Right lobe of liver (tissue), 6 donors: Measurements from ENCODE around the gene CLEC6A. TPM values are rescaled to one million over a fixed set of nuclear protein-coding genes. Genes with fewer than 3 reads are reported as not detected.

Experiments
- ATAC-seq, 4 donors: fragments of 200-7000 bp; cut with Tn5 transposase; one replicate each; pipeline ENCODE4 v1.9.1; 2020; ENCODE audit warnings: mild to moderate bottlenecking in 4 of 4, moderate library complexity in 4 of 4
- DNase-seq, 3 donors: peaks; one replicate each; pipeline ENCODE4 v3.0.0-alpha.2; 2020
- H3K27ac ChIP-seq, 3 donors: fragments of 200-600 bp; one replicate each; pipeline ENCODE4 v1.8.0; 2022
- H3K27me3 ChIP-seq, 2 donors: fragments of 200-600 bp; one replicate each; pipeline ENCODE4 v1.8.0; 2022
- H3K36me3 ChIP-seq, 4 donors: fragments of 200-600 bp; sonication (generic) in 1 of 4; one replicate each; pipeline versions ENCODE4 v1.5.1 to v1.8.0; 2017 to 2022; ENCODE audit warnings: control low read depth in 1 of 4
- H3K4me1 ChIP-seq, 4 donors: fragments of 200-600 bp; sonication (generic) in 1 of 4; one replicate each; pipeline versions ENCODE4 v1.5.1 to v1.8.0; 2017 to 2022; ENCODE audit warnings: control low read depth in 1 of 4
- H3K4me3 ChIP-seq, 3 donors: fragments of 200-600 bp; one replicate each; pipeline ENCODE4 v1.8.0; 2022
- H3K9me3 ChIP-seq, 4 donors: fragments of 200-600 bp; sonication (generic) in 1 of 4; one replicate each; pipeline versions ENCODE4 v1.5.1 to v1.8.0; 2017 to 2022; ENCODE audit warnings: control low read depth in 1 of 4
- POLR2A ChIP-seq: fragments of 450-650 bp; IDR thresholded peaks from one replicate; pipeline ENCODE4 v1.6.1; 2017; ENCODE audit warnings: antibody characterized with exemption, mild to moderate bottlenecking
- WGBS: methylation state at CpG from one replicate; pipeline ENCODE4 v1.1.6; 2018; ENCODE audit warnings: low coverage, low lambda C conversion rate; ENCODE audit not compliant: insufficient coverage; ENCODE audit errors: missing lambda C conversion rate; 5-methylcytosine and 5-hydroxymethylcytosine counted together
- intact Hi-C, 2 donors: fragments of 100-400 bp; cut with DNase I; formaldehyde crosslinking; loops; one replicate each; pipeline versions ENCODE4 v1.11.2 to v1.14.1; 2022
- total RNA-seq, 6 experiments: library from RNA; depleted of rRNA in 2 of 6; stranded (reverse); fragments of >200 nt in 2 of 6; fragmentation: NEBNext Ultra II Directional in 3 of 6; extraction: Animal tissue kit (Norgen Biotek cat#: 25700) in 3 of 6; gene quantifications; one replicate each; pipeline versions ENCODE4 v1.1.0 to v1.2.4, GENCODE V29; 2016 to 2023
- TF ChIP-seq, protein P1 (sequence below), 4 donors: fragments of 200-600 bp in 3 of 4; fragments of 450-650 bp in 1 of 4; IDR thresholded peaks; one replicate each; pipeline versions ENCODE4 v1.5.1 to v1.8.0; 2016 to 2022; ENCODE audit warnings: antibody characterized with exemption in 4 of 4, mild to moderate bottlenecking in 2 of 4
- donor health status: DM: no; HTN: yes; CAD: no.
- donor health status: DM: no; HTN: no; CAD: no.
- donor health status: DM: no; HTN: no; CAD: no.
- donor health status: DM: no; HTN: yes; CAD: no.
- donor health status: DM: no; HTN: yes; CAD: no.

CLEC6A gene
- total RNA-seq, 6 experiments from 2014 or later = not detected

DNA sequence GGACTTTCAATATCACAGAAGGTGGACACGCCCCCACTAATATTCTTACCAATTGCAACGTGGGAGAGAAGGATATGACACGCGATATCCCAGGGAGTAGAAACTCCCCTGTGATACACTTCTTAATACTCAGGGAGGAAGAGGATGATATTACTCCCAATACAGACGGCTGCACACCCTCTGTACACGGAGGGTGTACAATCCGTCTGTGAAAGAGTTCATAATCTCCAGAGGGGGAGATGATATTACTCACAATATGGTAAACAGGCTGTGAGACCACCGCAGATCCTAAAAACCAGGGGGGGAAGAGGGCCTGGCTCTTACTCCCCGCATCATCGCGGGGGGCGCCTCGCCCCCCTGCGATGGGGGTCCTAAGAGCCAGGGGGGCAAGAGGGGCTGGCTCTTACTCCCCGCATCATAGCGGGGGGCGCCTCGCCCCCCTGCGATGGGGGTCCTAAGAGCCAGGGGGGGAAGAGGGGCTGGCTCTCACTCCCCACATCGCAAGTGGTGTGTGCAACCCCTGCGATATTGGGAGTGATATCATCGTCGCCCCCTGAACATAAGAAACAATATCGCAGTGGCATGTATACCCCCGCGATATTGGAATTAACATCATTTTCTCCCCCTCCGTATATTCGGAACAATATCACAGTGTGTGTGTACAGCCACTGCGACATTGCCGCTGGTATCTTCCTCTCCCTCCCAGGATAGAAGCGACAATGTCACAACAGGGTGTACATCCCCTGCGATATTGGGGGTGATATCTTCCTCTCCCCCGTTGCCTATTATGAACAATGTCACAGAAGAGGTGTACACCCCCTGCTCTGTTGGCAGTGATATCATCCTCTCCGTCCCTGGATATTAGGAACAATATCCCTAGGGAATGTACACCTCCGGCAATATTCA, 8.9 kb upstream of the CLEC6A start:
- 73% methylated on average over 22 of the region's 35 CpGs for WGBS
- intact Hi-C loops = no loop called here
- no peak for TF ChIP-seq POLR2A
- TF ChIP-seq, protein P1, sequence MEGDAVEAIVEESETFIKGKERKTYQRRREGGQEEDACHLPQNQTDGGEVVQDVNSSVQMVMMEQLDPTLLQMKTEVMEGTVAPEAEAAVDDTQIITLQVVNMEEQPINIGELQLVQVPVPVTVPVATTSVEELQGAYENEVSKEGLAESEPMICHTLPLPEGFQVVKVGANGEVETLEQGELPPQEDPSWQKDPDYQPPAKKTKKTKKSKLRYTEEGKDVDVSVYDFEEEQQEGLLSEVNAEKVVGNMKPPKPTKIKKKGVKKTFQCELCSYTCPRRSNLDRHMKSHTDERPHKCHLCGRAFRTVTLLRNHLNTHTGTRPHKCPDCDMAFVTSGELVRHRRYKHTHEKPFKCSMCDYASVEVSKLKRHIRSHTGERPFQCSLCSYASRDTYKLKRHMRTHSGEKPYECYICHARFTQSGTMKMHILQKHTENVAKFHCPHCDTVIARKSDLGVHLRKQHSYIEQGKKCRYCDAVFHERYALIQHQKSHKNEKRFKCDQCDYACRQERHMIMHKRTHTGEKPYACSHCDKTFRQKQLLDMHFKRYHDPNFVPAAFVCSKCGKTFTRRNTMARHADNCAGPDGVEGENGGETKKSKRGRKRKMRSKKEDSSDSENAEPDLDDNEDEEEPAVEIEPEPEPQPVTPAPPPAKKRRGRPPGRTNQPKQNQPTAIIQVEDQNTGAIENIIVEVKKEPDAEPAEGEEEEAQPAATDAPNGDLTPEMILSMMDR (IDR thresholded peaks at IDR 0.05) = no peak
- no peak for DNase-seq
- Histone ChIP-seq H3K4me3 (no peak overlapping the region), H3K27ac (no peak overlapping the region), H3K9me3 (no peaks in the 10 kb centered on the region), H3K4me1 (no peaks in the 10 kb centered on the region), H3K36me3 (no peaks in the 10 kb centered on the region), H3K27me3 (no peaks in the 10 kb centered on the region)
- no peak for ATAC-seq

DNA sequence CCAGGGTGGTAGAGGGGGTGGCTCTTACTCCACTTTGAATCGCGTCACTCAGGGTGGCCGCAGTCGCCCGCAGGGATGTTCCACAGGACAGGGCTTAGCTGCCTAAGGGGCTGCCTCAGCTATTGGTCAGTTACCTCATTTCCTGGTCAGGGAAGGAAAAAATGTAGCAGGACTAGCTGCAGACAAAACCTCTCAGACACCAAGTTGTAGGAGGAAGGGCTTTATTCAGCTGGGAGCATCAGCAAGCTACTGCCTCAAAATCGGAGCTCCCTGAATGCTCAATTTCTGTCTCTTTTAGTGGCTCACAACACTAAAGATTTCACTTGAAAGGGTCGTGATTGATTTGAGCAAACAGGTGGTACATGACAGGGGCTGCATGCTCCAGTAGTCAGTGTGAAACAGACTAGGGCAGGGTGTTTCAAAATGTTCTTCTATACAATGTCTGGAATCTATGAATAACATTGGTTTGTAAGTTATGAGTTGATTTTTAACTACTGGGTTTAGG, 6.4 kb upstream of the CLEC6A start:
- H3K9me3 ChIP-seq = no peaks in the 10 kb centered on the region
- no peak overlapping the region for H3K4me3 ChIP-seq
- no peak for DNase-seq
- H3K36me3 ChIP-seq = no peaks in the 10 kb centered on the region
- no peaks in the 10 kb centered on the region for H3K4me1 ChIP-seq
- TF ChIP-seq POLR2A = no peak
- TF ChIP-seq, protein P1 (IDR thresholded peaks at IDR 0.05) = no peak
- 92% methylated on average over 2 of the region's 7 CpGs for WGBS
- no peak for ATAC-seq
- intact Hi-C loops = no loop called here
- H3K27me3 ChIP-seq = no peaks in the 10 kb centered on the region
- H3K27ac ChIP-seq = no peak overlapping the region

DNA sequence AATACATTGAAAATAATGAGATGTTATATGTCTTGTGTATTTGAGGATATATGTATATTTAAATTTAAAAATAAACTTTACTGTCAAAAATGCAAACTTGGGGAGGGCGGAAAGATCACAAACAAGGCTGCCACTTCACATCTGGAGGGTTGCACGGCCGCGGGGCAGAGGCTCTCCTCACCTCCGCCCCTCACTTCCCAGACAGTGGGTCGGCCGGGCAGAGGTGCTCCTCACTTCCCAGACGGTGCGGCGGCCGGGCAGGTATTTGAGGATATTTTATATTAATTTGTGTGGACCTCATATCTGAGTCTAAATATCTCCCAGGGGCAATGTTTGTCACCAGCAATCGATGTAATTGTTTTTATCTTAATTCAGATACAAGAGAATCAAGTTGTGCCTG, 3.7 kb upstream of the CLEC6A start:
- no peaks in the 10 kb centered on the region for H3K4me1 ChIP-seq
- no peak for TF ChIP-seq POLR2A
- TF ChIP-seq, protein P1 (IDR thresholded peaks at IDR 0.05) = no peak
- no peak overlapping the region for H3K4me3 ChIP-seq
- intact Hi-C loops = no loop called here
- WGBS = 68% methylated on average over 10 of the region's 12 CpGs
- no peaks in the 10 kb centered on the region for H3K9me3 ChIP-seq
- H3K27ac ChIP-seq = no peak overlapping the region
- DNase-seq = no peak
- no peak for ATAC-seq
- H3K36me3 ChIP-seq = no peaks in the 10 kb centered on the region
- H3K27me3 ChIP-seq = no peaks in the 10 kb centered on the region

DNA sequence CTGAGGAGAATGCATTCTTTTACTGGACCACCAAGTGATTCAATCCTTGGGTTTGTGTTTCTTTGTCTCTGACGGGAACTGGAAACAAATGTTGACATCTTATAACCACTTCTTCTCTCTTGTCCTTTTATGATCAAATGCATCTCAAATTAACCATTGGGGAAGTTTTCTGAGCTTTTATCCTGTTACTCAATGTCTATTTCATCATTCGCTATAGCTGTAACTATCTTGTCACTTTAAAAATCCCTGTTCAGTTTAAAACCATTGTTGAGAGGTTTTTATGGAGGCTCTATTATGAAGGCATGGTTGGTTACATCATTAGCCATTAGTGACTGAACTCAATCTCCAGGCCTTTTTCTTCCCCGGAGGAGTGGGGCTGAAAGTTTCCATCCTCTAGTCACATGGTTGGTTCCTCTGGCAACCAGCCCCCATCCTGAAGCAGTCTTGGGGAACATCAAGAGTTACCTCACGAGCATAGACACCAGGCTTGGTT, 2.7 kb upstream of the CLEC6A start:
- TF ChIP-seq POLR2A = no peak
- TF ChIP-seq, protein P1 (IDR thresholded peaks at IDR 0.05) = no peak

More for the DNA sequence above, 2.7 kb upstream of the CLEC6A start:
- DNase-seq = no peak
- 34% methylated on average over 4 of the region's 4 CpGs for WGBS
- Histone ChIP-seq H3K27me3 (no peaks in the 10 kb centered on the region), H3K9me3 (no peaks in the 10 kb centered on the region), H3K4me3 (no peak overlapping the region), H3K27ac (no peak overlapping the region), H3K36me3 (no peaks in the 10 kb centered on the region), H3K4me1 (no peaks in the 10 kb centered on the region)
- intact Hi-C loops = no loop called here
- ATAC-seq = peak in 2 of 4 donors; percentile 6 to 18
